Kidney (tissue), 14 donors: ENCODE results near the gene TBR1. TPM values are rescaled to one million over a fixed set of nuclear protein-coding genes. Genes with fewer than 3 reads are reported as not detected.

Experiments used
- DNase-seq, 5 donors: peaks; one replicate each; pipeline ENCODE4 v3.0.0-alpha.2; 2013 to 2020
- FAIRE-seq: peaks from 2 replicates; lab custom pipeline; 2012; peaks lifted over from hg19 to GRCh38; lab: Jason Lieb, UNC
- H3K27ac ChIP-seq, 2 donors: one replicate each; pipeline ENCODE4 v1.7.0; 2013; ENCODE audit warnings: low read depth in 2 of 2, low read length in 2 of 2, inconsistent platforms in 1 of 2
- H3K27me3 ChIP-seq: one replicate; pipeline ENCODE4 v1.7.1; 2013; ENCODE audit warnings: low read length, inconsistent platforms; ENCODE audit not compliant: control insufficient read depth, insufficient read depth
- H3K36me3 ChIP-seq, 3 donors: one replicate each; pipeline versions ENCODE4 v1.7.0 to v1.7.1; 2013; ENCODE audit warnings: low read length in 3 of 3, control low read depth in 1 of 3, inconsistent platforms in 1 of 3; ENCODE audit not compliant: insufficient read depth in 3 of 3, control insufficient read depth in 2 of 3
- H3K4me1 ChIP-seq, 3 donors: one replicate each; pipeline versions ENCODE4 v1.7.0 to v1.7.1; 2013; ENCODE audit warnings: low read length in 3 of 3, inconsistent platforms in 1 of 3, low read depth in 1 of 3; ENCODE audit not compliant: control insufficient read depth in 2 of 3, insufficient read depth in 2 of 3
- H3K4me3 ChIP-seq, 3 donors: one replicate each; pipeline versions ENCODE4 v1.7.0 to v1.8.1; 2013; ENCODE audit warnings: low read length in 3 of 3, control low read depth in 1 of 3, inconsistent platforms in 1 of 3
- H3K9ac ChIP-seq, 3 donors: one replicate each; pipeline versions ENCODE4 v1.7.0 to v1.7.1; 2013; ENCODE audit warnings: low read length in 3 of 3, control low read depth in 1 of 3, inconsistent platforms in 1 of 3
- H3K9me3 ChIP-seq, 3 donors: one replicate each; pipeline versions ENCODE4 v1.7.0 to v1.7.1; 2013; ENCODE audit warnings: low read length in 3 of 3, control low read depth in 1 of 3, inconsistent platforms in 1 of 3; ENCODE audit not compliant: control insufficient read depth in 2 of 3, insufficient read depth in 1 of 3
- CTCF ChIP-seq: IDR thresholded peaks from 3 replicates; pipeline ENCODE4 v1.5.1; 2012; ENCODE audit warnings: mild to moderate bottlenecking, moderate library complexity, borderline replicate concordance; ENCODE audit not compliant: insufficient read depth; ENCODE audit errors: extremely low read depth
- intact Hi-C: fragments of 100-400 bp; cut with DNase I; formaldehyde crosslinking; loops from one replicate; pipeline ENCODE4 v1.11.1; 2022
- polyA plus RNA-seq: library from polyadenylated mRNA; stranded (reverse); fragments of 350-450 nt; fragmentation: Illumina TruSeq; extraction: RNeasy Lipid Tissue Mini Kit (QIAGEN cat#74804); gene quantifications from one replicate; pipeline ENCODE4 v1.2.3, GENCODE V29; 2014; ENCODE audit warnings: low read depth, low replicate concordance; ENCODE audit not compliant: insufficient read depth
- total RNA-seq: library from RNA; stranded (reverse); fragmentation: NEBNext Ultra II Directional; extraction: Animal tissue kit (Norgen Biotek cat#: 25700); gene quantifications from one replicate; pipeline ENCODE4 v1.2.1, GENCODE V29; 2021
- donor health status: control.
- donor health status: control.
- donor health status: control.
- donor health status: control.
- donor health status: control.
- donor health status: DM: yes; HTN: yes; CAD: no.
- donor health status: Normal renal cell carcinoma (clear cell type).

TBR1 gene
- total and polyA plus RNA-seq, 2 donors from 2014 or later, result not detected

- no peaks in the 10 kb centered on the region for H3K4me1 ChIP-seq
- H3K36me3 ChIP-seq, result peaks cover 0 to 5% (median 0%) of the 10 kb centered on the region in 3 donors
- no peak overlapping the region for H3K27ac ChIP-seq
- intact Hi-C loops, result no loop called here
- H3K9me3 ChIP-seq, result no peaks in the 10 kb centered on the region
- FAIRE-seq, result no peak
- no peak for TF ChIP-seq CTCF
- no peak overlapping the region for H3K9ac ChIP-seq
- no peak overlapping the region for H3K4me3 ChIP-seq
- no peaks in the 10 kb centered on the region for H3K27me3 ChIP-seq
- no peak for DNase-seq
Measured at GRCh38 chr2:161370981-161371380, 45.1 kb upstream of the TBR1 start.

GRCh38 chr2:161371869-161372268 is 44.2 kb upstream of the TBR1 start:
- DNase-seq (no peak), FAIRE-seq (no peak)
- Histone ChIP-seq H3K27me3 (no peaks in the 10 kb centered on the region), H3K36me3 (peaks cover 0 to 5% (median 0%) of the 10 kb centered on the region in 3 donors), H3K4me1 (no peaks in the 10 kb centered on the region), H3K27ac (no peak overlapping the region), H3K9ac (no peak overlapping the region), H3K4me3 (no peak overlapping the region), H3K9me3 (no peaks in the 10 kb centered on the region)
- TF ChIP-seq CTCF, result no peak
- intact Hi-C loops, result no loop called here

- intact Hi-C loops, result no loop called here
- DNase-seq, result peak in 1 of 5 donors; percentile 2
- H3K4me3 ChIP-seq, result no peak overlapping the region
- no peak for TF ChIP-seq CTCF
- peaks cover 0 to 5% (median 0%) of the 10 kb centered on the region in 3 donors for H3K36me3 ChIP-seq
- H3K4me1 ChIP-seq, result no peaks in the 10 kb centered on the region
- H3K9ac ChIP-seq, result no peak overlapping the region
- no peaks in the 10 kb centered on the region for H3K27me3 ChIP-seq
- no peaks in the 10 kb centered on the region for H3K9me3 ChIP-seq
- FAIRE-seq, result no peak
- no peak overlapping the region for H3K27ac ChIP-seq
Measured at GRCh38 chr2:161373942-161374341, 42.2 kb upstream of the TBR1 start.

DNA sequence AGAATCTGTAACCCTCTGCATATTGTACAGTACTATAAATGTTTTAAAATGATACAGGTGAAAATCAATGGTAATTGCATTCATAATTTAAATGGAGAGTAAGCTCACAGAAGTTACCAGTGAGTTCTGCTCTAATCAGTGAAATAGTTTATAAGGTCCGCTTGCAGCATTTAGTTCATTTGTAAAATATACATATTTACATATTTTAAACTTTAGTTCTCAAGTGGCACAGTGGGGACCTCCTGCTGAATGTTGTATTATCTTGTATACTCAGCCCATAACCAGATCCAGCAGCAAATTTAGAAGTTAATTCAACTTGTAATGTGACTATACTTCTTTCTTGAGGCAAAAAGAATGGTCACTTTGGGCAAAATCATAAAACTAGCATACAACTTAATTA is 41.7 kb upstream of the TBR1 start:
- no peak for DNase-seq
- H3K4me3 ChIP-seq, result no peak overlapping the region
- intact Hi-C loops, result no loop called here
- TF ChIP-seq CTCF, result no peak
- no peak overlapping the region for H3K9ac ChIP-seq
- H3K27me3 ChIP-seq, result no peaks in the 10 kb centered on the region
- no peaks in the 10 kb centered on the region for H3K9me3 ChIP-seq
- H3K36me3 ChIP-seq, result peaks cover 0 to 5% (median 0%) of the 10 kb centered on the region in 3 donors
- no peak overlapping the region for H3K27ac ChIP-seq
- FAIRE-seq, result no peak
- no peaks in the 10 kb centered on the region for H3K4me1 ChIP-seq
